Ovary (tissue), 3 donors: ENCODE results near the gene TMEM212.

Experiments used
- CTCF ChIP-seq, 3 donors: fragments of 450-650 bp in 2 of 3; fragments of 200-600 bp in 1 of 3; IDR thresholded peaks; one replicate each; pipeline versions ENCODE4 v1.5.1 to v1.8.0; 2016 to 2022; ENCODE audit warnings: antibody characterized with exemption in 3 of 3, mild to moderate bottlenecking in 1 of 3
- EP300 ChIP-seq: sonication (generic); formaldehyde crosslinking; IDR thresholded peaks from one replicate; pipeline ENCODE4 v1.6.1; 2017; ENCODE audit warnings: antibody characterized with exemption
- POLR2A ChIP-seq: fragments of 450-650 bp; IDR thresholded peaks from one replicate; pipeline ENCODE4 v1.6.1; 2017; ENCODE audit warnings: antibody characterized with exemption, mild to moderate bottlenecking, moderate library complexity
- donor health status: DM: no; HTN: no; CAD: no.

GRCh38 chr3:171898192-171898591, 55.0 kb downstream of the TMEM212 start:
- no peak for TF ChIP-seq CTCF (IDR thresholded peaks at IDR 0.05)
- TF ChIP-seq POLR2A: no peak
- no peak for TF ChIP-seq EP300
